Measurements from ENCODE around the gene ACAP3.

DNA sequence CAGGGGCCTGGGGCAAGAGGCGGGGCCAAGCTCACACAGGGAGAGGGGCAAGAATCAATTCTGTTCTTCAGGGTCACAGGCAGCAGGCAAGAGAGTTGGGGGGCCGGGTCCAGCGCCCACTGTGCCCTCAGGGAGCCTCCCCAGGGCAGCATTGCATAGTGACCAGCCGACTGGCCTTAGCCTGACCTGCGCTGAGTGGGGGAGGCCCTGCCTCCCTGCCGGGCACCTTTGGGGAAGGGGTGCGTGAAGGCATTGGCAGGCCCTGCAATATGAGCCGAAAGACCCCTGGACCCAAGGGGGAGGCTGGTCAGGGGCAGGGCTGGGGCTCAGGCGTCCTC is 15.3 kb downstream of the ACAP3 start:
- TF ChIP-seq EZH2 (IDR thresholded peaks at IDR 0.05; ENCODE audit: low read depth, unreplicated experiment) (no peak), CREB1 (CRISPR knock-in tag; IDR thresholded peaks at IDR 0.05; ENCODE audit: low read depth) (no peak), EZH2phosphoT487 (IDR thresholded peaks at IDR 0.05; ENCODE audit: unreplicated experiment) (no peak), STAT1 (IDR thresholded peaks at IDR 0.05; ENCODE audit: unreplicated experiment) (no peak), POLR2AphosphoS5 (IDR thresholded peaks at IDR 0.05; ENCODE audit: low read depth) (no peak), JUNB (IDR thresholded peaks at IDR 0.05; ENCODE audit: unreplicated experiment) (no peak), ETS1 (IDR thresholded peaks at IDR 0.05) (no peak), ZNF331 (CRISPR knock-in tag; IDR thresholded peaks at IDR 0.05; ENCODE audit: low read depth) (no peak)
- TF ChIP-seq, protein P1, sequence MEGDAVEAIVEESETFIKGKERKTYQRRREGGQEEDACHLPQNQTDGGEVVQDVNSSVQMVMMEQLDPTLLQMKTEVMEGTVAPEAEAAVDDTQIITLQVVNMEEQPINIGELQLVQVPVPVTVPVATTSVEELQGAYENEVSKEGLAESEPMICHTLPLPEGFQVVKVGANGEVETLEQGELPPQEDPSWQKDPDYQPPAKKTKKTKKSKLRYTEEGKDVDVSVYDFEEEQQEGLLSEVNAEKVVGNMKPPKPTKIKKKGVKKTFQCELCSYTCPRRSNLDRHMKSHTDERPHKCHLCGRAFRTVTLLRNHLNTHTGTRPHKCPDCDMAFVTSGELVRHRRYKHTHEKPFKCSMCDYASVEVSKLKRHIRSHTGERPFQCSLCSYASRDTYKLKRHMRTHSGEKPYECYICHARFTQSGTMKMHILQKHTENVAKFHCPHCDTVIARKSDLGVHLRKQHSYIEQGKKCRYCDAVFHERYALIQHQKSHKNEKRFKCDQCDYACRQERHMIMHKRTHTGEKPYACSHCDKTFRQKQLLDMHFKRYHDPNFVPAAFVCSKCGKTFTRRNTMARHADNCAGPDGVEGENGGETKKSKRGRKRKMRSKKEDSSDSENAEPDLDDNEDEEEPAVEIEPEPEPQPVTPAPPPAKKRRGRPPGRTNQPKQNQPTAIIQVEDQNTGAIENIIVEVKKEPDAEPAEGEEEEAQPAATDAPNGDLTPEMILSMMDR (conservative IDR thresholded peaks at IDR 0.05; ENCODE audit: low read depth in 2 of 2) = no peak
- TF ChIP-seq, protein P2, sequence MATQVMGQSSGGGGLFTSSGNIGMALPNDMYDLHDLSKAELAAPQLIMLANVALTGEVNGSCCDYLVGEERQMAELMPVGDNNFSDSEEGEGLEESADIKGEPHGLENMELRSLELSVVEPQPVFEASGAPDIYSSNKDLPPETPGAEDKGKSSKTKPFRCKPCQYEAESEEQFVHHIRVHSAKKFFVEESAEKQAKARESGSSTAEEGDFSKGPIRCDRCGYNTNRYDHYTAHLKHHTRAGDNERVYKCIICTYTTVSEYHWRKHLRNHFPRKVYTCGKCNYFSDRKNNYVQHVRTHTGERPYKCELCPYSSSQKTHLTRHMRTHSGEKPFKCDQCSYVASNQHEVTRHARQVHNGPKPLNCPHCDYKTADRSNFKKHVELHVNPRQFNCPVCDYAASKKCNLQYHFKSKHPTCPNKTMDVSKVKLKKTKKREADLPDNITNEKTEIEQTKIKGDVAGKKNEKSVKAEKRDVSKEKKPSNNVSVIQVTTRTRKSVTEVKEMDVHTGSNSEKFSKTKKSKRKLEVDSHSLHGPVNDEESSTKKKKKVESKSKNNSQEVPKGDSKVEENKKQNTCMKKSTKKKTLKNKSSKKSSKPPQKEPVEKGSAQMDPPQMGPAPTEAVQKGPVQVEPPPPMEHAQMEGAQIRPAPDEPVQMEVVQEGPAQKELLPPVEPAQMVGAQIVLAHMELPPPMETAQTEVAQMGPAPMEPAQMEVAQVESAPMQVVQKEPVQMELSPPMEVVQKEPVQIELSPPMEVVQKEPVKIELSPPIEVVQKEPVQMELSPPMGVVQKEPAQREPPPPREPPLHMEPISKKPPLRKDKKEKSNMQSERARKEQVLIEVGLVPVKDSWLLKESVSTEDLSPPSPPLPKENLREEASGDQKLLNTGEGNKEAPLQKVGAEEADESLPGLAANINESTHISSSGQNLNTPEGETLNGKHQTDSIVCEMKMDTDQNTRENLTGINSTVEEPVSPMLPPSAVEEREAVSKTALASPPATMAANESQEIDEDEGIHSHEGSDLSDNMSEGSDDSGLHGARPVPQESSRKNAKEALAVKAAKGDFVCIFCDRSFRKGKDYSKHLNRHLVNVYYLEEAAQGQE (IDR thresholded peaks at IDR 0.05; ENCODE audit: unreplicated experiment) = no peak

Measured in GM23338 (cell line).